A673 (cell line): ENCODE data around the gene GABRR2.
"Not testable (repeated sequence)": the region's sequence is repeated elsewhere in the genome, so short reads cannot be mapped to it uniquely, and the experiment has no call there.

Experiments
- CTCF ChIP-seq: fragments of 300-800, 200-600 bp; sonication (generic); conservative IDR thresholded peaks from 2 replicates; pipeline ENCODE4 v1.5.1; 2017; ENCODE audit warnings: low read depth, mild to moderate bottlenecking, antibody characterized with exemption, low read length, moderate library complexity, mixed read lengths
- EZH2 ChIP-seq: fragments of 200-600 bp; sonication (generic); IDR thresholded peaks from 2 replicates; pipeline ENCODE4 v1.6.1; 2017; ENCODE audit warnings: borderline replicate concordance, low read depth, mild to moderate bottlenecking, mixed read lengths, antibody characterized with exemption, low read length; ENCODE audit not compliant: poor library complexity, severe bottlenecking

GRCh38 chr6:89295116-89295515, 20.0 kb downstream of the GABRR2 start:
- TF ChIP-seq CTCF, EZH2: not testable (repeated sequence)
